HG03565 (cell line): ENCODE data around the gene N4BP2.
"Not testable (repeated sequence)": the region's sequence is repeated elsewhere in the genome, so short reads cannot be mapped to it uniquely, and the experiment has no call there.

Experiments used
- ATAC-seq: cut with Tn5 transposase; IDR thresholded peaks from one replicate; pipeline ENCODE4 v1.9.1; 2021; ENCODE audit warnings: mild to moderate bottlenecking, moderate library complexity; ENCODE audit not compliant: unreplicated experiment

Gene N4BP2

GRCh38 chr4:40086421-40086820 is 29.8 kb downstream of the N4BP2 start:
- ATAC-seq = no peak

- ATAC-seq = no peak
Observed at GRCh38 chr4:40087799-40088366, 31.2 kb downstream of the N4BP2 start.

- ATAC-seq = not testable (repeated sequence)
Observed at GRCh38 chr4:40093400-40093799, 36.8 kb downstream of the N4BP2 start.

GRCh38 chr4:40099010-40099409 is 42.4 kb downstream of the N4BP2 start:
- no peak for ATAC-seq

- ATAC-seq = not testable (repeated sequence)
Observed at GRCh38 chr4:40107150-40107549, 50.5 kb downstream of the N4BP2 start.

GRCh38 chr4:40112027-40112792 is 55.6 kb downstream of the N4BP2 start:
- no peak for ATAC-seq

- no peak for ATAC-seq
Observed at GRCh38 chr4:40114206-40114605, 57.6 kb downstream of the N4BP2 start.

- no peak for ATAC-seq
Observed at GRCh38 chr4:40118861-40119260, 62.2 kb downstream of the N4BP2 start.

- no peak for ATAC-seq
Observed at GRCh38 chr4:40119344-40119743, 62.7 kb downstream of the N4BP2 start.

GRCh38 chr4:40121515-40121914 is 64.9 kb downstream of the N4BP2 start:
- peak; percentile 49 for ATAC-seq

- ATAC-seq = no peak
Observed at GRCh38 chr4:40122941-40123340, 66.3 kb downstream of the N4BP2 start.

- ATAC-seq = no peak
Observed at GRCh38 chr4:40124690-40125089, 68.0 kb downstream of the N4BP2 start.

- no peak for ATAC-seq
Observed at GRCh38 chr4:40130401-40131036, 73.9 kb downstream of the N4BP2 start.

- no peak for ATAC-seq
Observed at GRCh38 chr4:40132816-40133215, 76.2 kb downstream of the N4BP2 start.

GRCh38 chr4:40134206-40134917 is 77.7 kb downstream of the N4BP2 start:
- ATAC-seq = no peak

- not testable (repeated sequence) for ATAC-seq
Observed at GRCh38 chr4:40136202-40136601, 79.6 kb downstream of the N4BP2 start.

- no peak for ATAC-seq
Observed at GRCh38 chr4:40140196-40140595, 83.5 kb downstream of the N4BP2 start.

- ATAC-seq = not testable (repeated sequence)
Observed at GRCh38 chr4:40140597-40140996, 83.9 kb downstream of the N4BP2 start.

GRCh38 chr4:40143926-40144508 is 87.4 kb downstream of the N4BP2 start:
- ATAC-seq = no peak

- ATAC-seq = no peak
Observed at GRCh38 chr4:40144716-40145115, 88.1 kb downstream of the N4BP2 start.

GRCh38 chr4:40147490-40147889 is 90.8 kb downstream of the N4BP2 start:
- not testable (repeated sequence) for ATAC-seq
